Activated naive CD8-positive, alpha-beta T cell treated with anti-CD3 and anti-CD28 coated beads for 36 hours (primary cell): ENCODE measurements around the gene FGFRL1. TPM values are rescaled to one million over a fixed set of nuclear protein-coding genes. Genes with fewer than 3 reads are reported as not detected.

ENCODE experiments used
- DNase-seq: peaks from one replicate; pipeline ENCODE4 v3.0.0; 2021
- H3K27ac Mint-ChIP-seq: one replicate; pipeline ENCODE4 v1.8.0; 2022; ENCODE audit warnings: mild to moderate bottlenecking, moderate library complexity, mixed read lengths
- H3K27me3 Mint-ChIP-seq: one replicate; pipeline ENCODE4 v1.8.0; 2022; ENCODE audit warnings: mild to moderate bottlenecking, mixed read lengths
- H3K36me3 Mint-ChIP-seq: one replicate; pipeline ENCODE4 v1.8.0; 2021; ENCODE audit warnings: mild to moderate bottlenecking, mixed read lengths
- H3K4me1 Mint-ChIP-seq: one replicate; pipeline ENCODE4 v1.8.0; 2021; ENCODE audit warnings: mixed read lengths
- H3K4me3 Mint-ChIP-seq: one replicate; pipeline ENCODE4 v1.8.0; 2022; ENCODE audit warnings: mild to moderate bottlenecking, moderate library complexity, mixed read lengths
- H3K9me3 Mint-ChIP-seq: one replicate; pipeline ENCODE4 v1.8.0; 2022; ENCODE audit warnings: mixed read lengths
- total RNA-seq, 2 experiments: library from RNA; stranded (reverse); gene quantifications; one replicate each; pipeline ENCODE4 v1.2.3, GENCODE V29; 2021

The FGFRL1 gene
- total RNA-seq, 2 experiments from 2014 or later: 17.0 to 17.2 TPM

GRCh38 chr4:1019729-1020470 lies 8.5 kb downstream of the FGFRL1 start:
- peaks cover 2% of the 10 kb centered on the region for H3K36me3 Mint-ChIP-seq
- H3K27me3 Mint-ChIP-seq: no peaks in the 10 kb centered on the region
- no peak overlapping the region for H3K4me3 Mint-ChIP-seq
- H3K4me1 Mint-ChIP-seq: no peaks in the 10 kb centered on the region
- DNase-seq: no peak
- H3K9me3 Mint-ChIP-seq: no peaks in the 10 kb centered on the region
- H3K27ac Mint-ChIP-seq: no peak overlapping the region

DNA sequence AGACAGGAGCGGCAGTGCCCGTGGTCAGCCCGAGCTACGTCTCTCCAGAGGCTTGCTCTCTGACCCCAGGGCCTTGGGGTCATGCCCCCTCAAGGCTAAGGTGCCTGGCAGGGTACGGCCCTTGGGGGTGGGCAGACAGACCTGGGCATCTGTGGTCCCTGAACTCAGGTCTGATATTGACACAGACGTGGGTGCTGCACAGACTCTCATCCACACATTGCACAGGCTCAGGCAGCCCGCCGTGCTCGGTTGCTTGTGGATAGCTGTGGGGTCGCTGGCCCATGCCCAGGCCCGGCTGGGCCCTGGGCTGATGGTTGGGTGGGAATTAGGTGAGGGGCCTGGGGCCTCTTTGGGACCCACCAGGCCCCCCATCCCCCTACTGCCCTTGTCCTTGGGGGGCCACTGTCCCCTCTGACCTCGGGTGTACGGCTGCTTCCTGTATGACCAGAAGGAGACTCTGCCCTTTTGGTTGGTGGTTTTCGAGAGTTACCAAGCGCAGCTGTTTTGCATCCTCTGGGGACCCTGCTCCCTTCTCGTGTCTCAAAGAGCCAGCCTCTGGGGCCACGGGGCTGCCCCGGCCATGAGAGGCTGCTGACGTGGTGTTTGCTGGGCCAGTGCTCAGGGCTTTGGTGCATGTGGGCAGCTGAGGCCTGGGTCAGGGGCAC lies 10.1 kb downstream of the FGFRL1 start:
- DNase-seq: no peak

GRCh38 chr4:1022051-1022738 lies 10.8 kb downstream of the FGFRL1 start:
- H3K9me3 Mint-ChIP-seq: no peaks in the 10 kb centered on the region
- H3K4me1 Mint-ChIP-seq: peaks cover 4% of the 10 kb centered on the region
- peaks cover 6% of the 10 kb centered on the region for H3K36me3 Mint-ChIP-seq
- no peak overlapping the region for H3K4me3 Mint-ChIP-seq
- no peak for DNase-seq
- H3K27me3 Mint-ChIP-seq: no peaks in the 10 kb centered on the region
- no peak overlapping the region for H3K27ac Mint-ChIP-seq

More for the DNA sequence above, 10.1 kb downstream of the FGFRL1 start:
- no peak overlapping the region for H3K4me3 Mint-ChIP-seq
- no peaks in the 10 kb centered on the region for H3K9me3 Mint-ChIP-seq
- peaks cover 4% of the 10 kb centered on the region for H3K4me1 Mint-ChIP-seq
- H3K27ac Mint-ChIP-seq: no peak overlapping the region
- no peaks in the 10 kb centered on the region for H3K27me3 Mint-ChIP-seq
- H3K36me3 Mint-ChIP-seq: peaks cover 6% of the 10 kb centered on the region

- no peaks in the 10 kb centered on the region for H3K27me3 Mint-ChIP-seq
- DNase-seq: no peak
- no peak overlapping the region for H3K4me3 Mint-ChIP-seq
- H3K36me3 Mint-ChIP-seq: peaks cover 6% of the 10 kb centered on the region
- H3K27ac Mint-ChIP-seq: no peak overlapping the region
- H3K4me1 Mint-ChIP-seq: peaks cover 4% of the 10 kb centered on the region
- no peaks in the 10 kb centered on the region for H3K9me3 Mint-ChIP-seq
Measured at GRCh38 chr4:1022739-1023066, 11.3 kb downstream of the FGFRL1 start.

- H3K4me3 Mint-ChIP-seq: no peak overlapping the region
- no peak overlapping the region for H3K27ac Mint-ChIP-seq
- H3K4me1 Mint-ChIP-seq: peaks cover 4% of the 10 kb centered on the region
- no peaks in the 10 kb centered on the region for H3K27me3 Mint-ChIP-seq
- no peaks in the 10 kb centered on the region for H3K9me3 Mint-ChIP-seq
- no peak for DNase-seq
- H3K36me3 Mint-ChIP-seq: peaks cover 6% of the 10 kb centered on the region
Measured at GRCh38 chr4:1023075-1023640, 11.7 kb downstream of the FGFRL1 start.

DNA sequence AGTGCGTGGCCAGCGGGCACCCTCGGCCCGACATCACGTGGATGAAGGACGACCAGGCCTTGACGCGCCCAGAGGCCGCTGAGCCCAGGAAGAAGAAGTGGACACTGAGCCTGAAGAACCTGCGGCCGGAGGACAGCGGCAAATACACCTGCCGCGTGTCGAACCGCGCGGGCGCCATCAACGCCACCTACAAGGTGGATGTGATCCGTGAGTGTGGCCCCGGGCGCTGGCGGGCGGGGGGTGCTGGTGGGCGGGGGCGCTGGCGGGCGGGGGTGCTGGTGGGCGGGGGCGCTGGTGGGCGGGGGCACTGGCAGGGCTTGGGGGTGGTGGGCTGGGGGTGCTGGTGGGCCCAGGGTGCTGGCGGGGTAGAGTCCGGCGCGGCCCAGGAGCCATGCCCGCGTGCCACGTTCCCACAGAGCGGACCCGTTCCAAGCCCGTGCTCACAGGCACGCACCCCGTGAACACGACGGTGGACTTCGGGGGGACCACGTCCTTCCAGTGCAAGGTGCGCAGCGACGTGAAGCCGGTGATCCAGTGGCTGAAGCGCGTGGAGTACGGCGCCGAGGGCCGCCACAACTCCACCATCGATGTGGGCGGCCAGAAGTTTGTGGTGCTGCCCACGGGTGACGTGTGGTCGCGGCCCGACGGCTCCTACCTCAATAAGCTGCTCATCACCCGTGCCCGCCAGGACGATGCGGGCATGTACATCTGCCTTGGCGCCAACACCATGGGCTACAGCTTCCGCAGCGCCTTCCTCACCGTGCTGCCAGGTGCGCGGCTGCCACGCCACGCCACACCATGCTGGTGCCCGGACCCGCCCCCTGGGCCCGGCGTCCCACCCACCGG lies 12.7 kb downstream of the FGFRL1 start:
- no peak overlapping the region for H3K4me3 Mint-ChIP-seq

DNA sequence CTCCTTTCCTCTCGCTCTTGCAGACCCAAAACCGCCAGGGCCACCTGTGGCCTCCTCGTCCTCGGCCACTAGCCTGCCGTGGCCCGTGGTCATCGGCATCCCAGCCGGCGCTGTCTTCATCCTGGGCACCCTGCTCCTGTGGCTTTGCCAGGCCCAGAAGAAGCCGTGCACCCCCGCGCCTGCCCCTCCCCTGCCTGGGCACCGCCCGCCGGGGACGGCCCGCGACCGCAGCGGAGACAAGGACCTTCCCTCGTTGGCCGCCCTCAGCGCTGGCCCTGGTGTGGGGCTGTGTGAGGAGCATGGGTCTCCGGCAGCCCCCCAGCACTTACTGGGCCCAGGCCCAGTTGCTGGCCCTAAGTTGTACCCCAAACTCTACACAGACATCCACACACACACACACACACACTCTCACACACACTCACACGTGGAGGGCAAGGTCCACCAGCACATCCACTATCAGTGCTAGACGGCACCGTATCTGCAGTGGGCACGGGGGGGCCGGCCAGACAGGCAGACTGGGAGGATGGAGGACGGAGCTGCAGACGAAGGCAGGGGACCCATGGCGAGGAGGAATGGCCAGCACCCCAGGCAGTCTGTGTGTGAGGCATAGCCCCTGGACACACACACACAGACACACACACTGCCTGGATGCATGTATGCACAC lies 13.6 kb downstream of the FGFRL1 start:
- H3K27me3 Mint-ChIP-seq: no peaks in the 10 kb centered on the region
- H3K4me1 Mint-ChIP-seq: peaks cover 4% of the 10 kb centered on the region
- H3K36me3 Mint-ChIP-seq: peaks cover 6% of the 10 kb centered on the region
- DNase-seq: no peak
- no peak overlapping the region for H3K27ac Mint-ChIP-seq
- H3K4me3 Mint-ChIP-seq: no peak overlapping the region
- H3K9me3 Mint-ChIP-seq: no peaks in the 10 kb centered on the region

More for the DNA sequence above, 12.7 kb downstream of the FGFRL1 start:
- no peaks in the 10 kb centered on the region for H3K27me3 Mint-ChIP-seq
- no peak overlapping the region for H3K27ac Mint-ChIP-seq
- peaks cover 6% of the 10 kb centered on the region for H3K36me3 Mint-ChIP-seq
- H3K9me3 Mint-ChIP-seq: no peaks in the 10 kb centered on the region
- H3K4me1 Mint-ChIP-seq: peaks cover 4% of the 10 kb centered on the region
- no peak for DNase-seq

GRCh38 chr4:1026115-1026514 lies 14.7 kb downstream of the FGFRL1 start:
- Mint-ChIP-seq H3K27me3 (no peaks in the 10 kb centered on the region), H3K27ac (no peak overlapping the region), H3K4me1 (peaks cover 4% of the 10 kb centered on the region), H3K4me3 (no peak overlapping the region), H3K9me3 (no peaks in the 10 kb centered on the region), H3K36me3 (peaks cover 6% of the 10 kb centered on the region)
- DNase-seq: peak; percentile 50

GRCh38 chr4:1027219-1027914 lies 15.9 kb downstream of the FGFRL1 start:
- Mint-ChIP-seq H3K27ac (no peak overlapping the region), H3K4me1 (peaks cover 4% of the 10 kb centered on the region), H3K9me3 (no peaks in the 10 kb centered on the region), H3K27me3 (no peaks in the 10 kb centered on the region), H3K4me3 (no peak overlapping the region), H3K36me3 (peaks cover 6% of the 10 kb centered on the region)
- DNase-seq: no peak

- Mint-ChIP-seq H3K4me1 (peaks cover 4% of the 10 kb centered on the region), H3K4me3 (no peak overlapping the region), H3K36me3 (peaks cover 6% of the 10 kb centered on the region), H3K9me3 (no peaks in the 10 kb centered on the region), H3K27me3 (no peaks in the 10 kb centered on the region), H3K27ac (no peak overlapping the region)
- DNase-seq: no peak
Measured at GRCh38 chr4:1027915-1028238, 16.5 kb downstream of the FGFRL1 start.

- Mint-ChIP-seq H3K9me3 (no peaks in the 10 kb centered on the region), H3K4me3 (no peak overlapping the region), H3K4me1 (peaks cover 4% of the 10 kb centered on the region), H3K27me3 (no peaks in the 10 kb centered on the region), H3K36me3 (peaks cover 6% of the 10 kb centered on the region), H3K27ac (no peak overlapping the region)
- DNase-seq: no peak
Measured at GRCh38 chr4:1028574-1029220, 17.3 kb downstream of the FGFRL1 start.

DNA sequence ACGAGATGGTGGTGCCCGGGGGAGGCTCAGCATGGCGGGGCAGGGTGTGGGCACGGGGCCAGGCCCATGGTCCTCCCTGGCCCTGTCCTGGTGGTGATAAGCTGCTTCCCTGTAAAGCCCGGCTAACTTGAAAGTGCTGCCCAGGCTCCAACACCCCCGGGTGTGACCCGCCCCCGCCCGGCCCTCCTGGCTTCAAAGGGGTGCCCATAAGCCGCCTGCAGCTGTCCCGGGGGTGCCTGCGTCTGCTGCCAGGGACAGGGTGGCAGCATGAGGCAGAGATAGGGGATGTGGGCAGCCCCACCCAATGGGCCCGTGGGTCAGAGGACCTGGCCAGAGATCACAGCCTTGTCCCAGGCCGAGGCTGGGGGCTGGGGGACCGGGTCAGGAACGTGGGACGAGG lies 18.1 kb downstream of the FGFRL1 start:
- H3K4me3 Mint-ChIP-seq: no peak overlapping the region
- H3K4me1 Mint-ChIP-seq: peaks cover 4% of the 10 kb centered on the region
- peaks cover 6% of the 10 kb centered on the region for H3K36me3 Mint-ChIP-seq
- H3K27ac Mint-ChIP-seq: no peak overlapping the region
- H3K27me3 Mint-ChIP-seq: no peaks in the 10 kb centered on the region
- DNase-seq: no peak
- no peaks in the 10 kb centered on the region for H3K9me3 Mint-ChIP-seq

GRCh38 chr4:1030031-1030430 lies 18.6 kb downstream of the FGFRL1 start:
- no peak overlapping the region for H3K27ac Mint-ChIP-seq
- H3K9me3 Mint-ChIP-seq: no peaks in the 10 kb centered on the region
- DNase-seq: no peak
- no peak overlapping the region for H3K4me3 Mint-ChIP-seq
- H3K36me3 Mint-ChIP-seq: peaks cover 4% of the 10 kb centered on the region
- H3K27me3 Mint-ChIP-seq: no peaks in the 10 kb centered on the region
- peaks cover 4% of the 10 kb centered on the region for H3K4me1 Mint-ChIP-seq
